HCT116 (cell line): ENCODE measurements around the gene CTBP1. TPM values are rescaled to one million over a fixed set of nuclear protein-coding genes. Genes with fewer than 3 reads are reported as not detected.

ENCODE experiments used
- ATAC-seq: fragments of 200-7000 bp; cut with Tn5 transposase; 2 replicates; pipeline ENCODE4 v1.9.1; 2020; ENCODE audit warnings: mild to moderate bottlenecking, moderate library complexity
- BruUV-seq: library from RNA; stranded (reverse); fragments of 400-500 nt; replicated peaks from 2 replicates; lab custom pipeline; 2021; lab: Mats Ljungman, UMichigan
- CTCF ChIA-PET: fragments of 300-600 bp; sonication (Branson Sonifier 250); formaldehyde crosslinking; loops from one replicate; lab custom pipeline; 2021; ENCODE audit warnings: antibody characterized with exemption; lab: Charles Lee
- POLR2A ChIA-PET: fragments of 300-600, 350-600 bp; sonication (Branson Sonifier 250); formaldehyde crosslinking; loops from one replicate; lab custom pipeline; 2021; ENCODE audit warnings: antibody characterized with exemption; lab: Charles Lee
- RAD21 ChIA-PET, 2 experiments: fragments of 300-600 bp; sonication (Branson Sonifier 250); formaldehyde crosslinking; loops; one replicate each; lab custom pipeline; 2023; ENCODE audit warnings: low total read pairs in 2 of 2; ENCODE audit not compliant: uncharacterized antibody in 2 of 2, unreplicated experiment in 2 of 2, low non-redundant PET in 1 of 2; lab: Charles Lee
- DNase-seq: peaks from one replicate; pipeline ENCODE4 v3.0.0-alpha.2; 2010; ENCODE audit warnings: low read depth, low spot score
- H2AFZ ChIP-seq: fragments of 200-600 bp; shearing (Covaris generic), sonication (generic); 2 replicates; pipeline ENCODE4 v1.6.1; 2017; ENCODE audit warnings: low read depth, mixed run types, mixed read lengths, antibody characterized with exemption, low read length; ENCODE audit not compliant: poor library complexity, severe bottlenecking
- H3K27ac ChIP-seq: 2 replicates; pipeline ENCODE4 v1.5.1; 2012; ENCODE audit warnings: low read depth, low read length
- H3K27me3 ChIP-seq: fragments of 200-600 bp; sonication (generic); 2 replicates; pipeline ENCODE4 v1.6.1; 2016; ENCODE audit warnings: mixed run types, low read length, mixed read lengths; ENCODE audit not compliant: insufficient read depth
- H3K36me3 ChIP-seq, 2 experiments: fragments of 200-500 bp in 1 of 2; fragments of 200-600 bp in 1 of 2; sonication (Bioruptor generic) in 1 of 2; sonication (generic) in 1 of 2; 2 replicates each; pipeline versions ENCODE4 v1.5.1 to v1.6.1; 2014 to 2016; ENCODE audit warnings: low read length in 2 of 2, inconsistent platforms in 1 of 2, mixed read lengths in 1 of 2, mixed run types in 1 of 2; ENCODE audit not compliant: insufficient read depth in 2 of 2, control insufficient read depth in 1 of 2
- H3K4me1 ChIP-seq, 2 experiments: fragments of 200-600 bp in 1 of 2; sonication (generic) in 1 of 2; 2 replicates each; pipeline versions ENCODE4 v1.5.1 to v1.6.1; 2012 to 2017; ENCODE audit warnings: low read length in 2 of 2, inconsistent platforms in 1 of 2, mild to moderate bottlenecking in 1 of 2, mixed read lengths in 1 of 2, mixed run types in 1 of 2, moderate library complexity in 1 of 2; ENCODE audit not compliant: insufficient read depth in 2 of 2, control insufficient read depth in 1 of 2
- H3K4me2 ChIP-seq: fragments of 200-600 bp; sonication (generic); 2 replicates; pipeline ENCODE4 v1.6.1; 2017; ENCODE audit warnings: mixed run types, low read length, mixed read lengths
- H3K4me3 ChIP-seq, 2 experiments: fragments of 200-600 bp in 1 of 2; sonication (generic) in 1 of 2; replicated peaks in 1 of 2; 2 replicates each; pipeline ENCODE4 v1.5.1; 2011 to 2016; ENCODE audit warnings: low read length in 2 of 2, control low read depth in 1 of 2, low read depth in 1 of 2, mild to moderate bottlenecking in 1 of 2, mixed read lengths in 1 of 2, mixed run types in 1 of 2
- H3K79me2 ChIP-seq: fragments of 200-600 bp; sonication (generic); 2 replicates; pipeline ENCODE4 v1.6.1; 2017; ENCODE audit warnings: mild to moderate bottlenecking, mixed run types, low read length, moderate library complexity, mixed read lengths; ENCODE audit not compliant: insufficient read depth
- H3K9ac ChIP-seq: fragments of 200-600 bp; sonication (generic); 2 replicates; pipeline ENCODE4 v1.6.1; 2016; ENCODE audit warnings: low read length, mixed read lengths
- H3K9me2 ChIP-seq: fragments of 200-600 bp; sonication (generic), shearing (Covaris generic); 2 replicates; pipeline ENCODE4 v1.6.1; 2017; ENCODE audit warnings: mixed run types, mild to moderate bottlenecking, moderate library complexity; ENCODE audit not compliant: insufficient read depth
- H3K9me3 ChIP-seq, 2 experiments: fragments of 200-500 bp in 1 of 2; fragments of 200-600 bp in 1 of 2; sonication (Bioruptor generic) in 1 of 2; sonication (generic) in 1 of 2; 2 replicates each; pipeline ENCODE4 v1.6.1; 2014 to 2017; ENCODE audit warnings: low read length in 2 of 2, mixed read lengths in 2 of 2, inconsistent platforms in 1 of 2, low read depth in 1 of 2, mild to moderate bottlenecking in 1 of 2, mixed run types in 1 of 2, moderate library complexity in 1 of 2; ENCODE audit not compliant: control insufficient read depth in 1 of 2, insufficient read depth in 1 of 2
- H4K20me1 ChIP-seq: fragments of 200-600 bp; sonication (generic), shearing (Covaris generic); 2 replicates; pipeline ENCODE4 v1.6.1; 2017; ENCODE audit warnings: mixed run types, mild to moderate bottlenecking, moderate library complexity; ENCODE audit not compliant: insufficient read depth
- CEBPB ChIP-seq: IDR thresholded peaks from 2 replicates; pipeline ENCODE4 v1.6.1; 2012; ENCODE audit warnings: low read depth
- CTCF ChIP-seq, 3 experiments: fragments of 200-600 bp in 1 of 3; sonication (generic) in 1 of 3; IDR thresholded peaks in 2 of 3; conservative IDR thresholded peaks in 1 of 3; 2 replicates each; pipeline ENCODE4 v1.5.1; 2012 to 2017; ENCODE audit warnings: low read depth in 2 of 3, low read length in 2 of 3, antibody characterized with exemption in 1 of 3, borderline replicate concordance in 1 of 3, control low read depth in 1 of 3, mild to moderate bottlenecking in 1 of 3, mixed read lengths in 1 of 3, mixed run types in 1 of 3, moderate library complexity in 1 of 3; ENCODE audit not compliant: insufficient read depth in 1 of 3
- EZH2 ChIP-seq: fragments of 200-600 bp; sonication (generic); IDR thresholded peaks from 2 replicates; pipeline ENCODE4 v1.6.1; 2017; ENCODE audit warnings: antibody characterized with exemption, mixed run types
- FOSL1 ChIP-seq: IDR thresholded peaks from 2 replicates; pipeline ENCODE4 v1.6.1; 2012; ENCODE audit warnings: low read depth
- RAD21 ChIP-seq: IDR thresholded peaks from 2 replicates; pipeline ENCODE4 v1.6.1; 2012; ENCODE audit warnings: low read depth, mild to moderate bottlenecking
- TCF7L2 ChIP-seq: IDR thresholded peaks from 2 replicates; pipeline ENCODE4 v1.7.0; 2011; ENCODE audit warnings: borderline replicate concordance, inconsistent platforms; ENCODE audit not compliant: insufficient read depth, insufficient read length; ENCODE audit errors: extremely low read depth
- ZBTB33 ChIP-seq: IDR thresholded peaks from 2 replicates; pipeline ENCODE4 v1.6.1; 2011; ENCODE audit warnings: mild to moderate bottlenecking, low read length, moderate library complexity; ENCODE audit not compliant: insufficient replicate concordance; ENCODE audit errors: extremely low read depth
- ZFX ChIP-seq: fragments of 450-650 bp; IDR thresholded peaks from 2 replicates; pipeline ENCODE4 v1.6.1; 2017
- intact Hi-C: fragments of 100-400 bp; cut with micrococcal nuclease; formaldehyde crosslinking; loops from 2 replicates; pipeline ENCODE4 v1.10.0; 2022
- total RNA-seq: library from RNA; stranded (reverse); gene quantifications from one replicate; pipeline ENCODE4 v1.2.1, GENCODE V29; 2021; ENCODE audit not compliant: unreplicated experiment

Gene CTBP1
- total RNA-seq, 1 experiment from 2014 or later: 175 TPM

- RAD21 ChIA-PET: no interaction called here
- no TSS peak for BruUV-seq
- POLR2A ChIA-PET: no interaction called here
Measured at GRCh38 chr4:1196421-1197183, 52.3 kb downstream of the CTBP1 start.

More at GRCh38 chr4:1196421-1197183, 52.3 kb downstream of the CTBP1 start:
- H3K4me2 ChIP-seq: no peak overlapping the region
- ATAC-seq (0 out of 2 replicates have a peak, but pooled peaks have one; percentile 21), DNase-seq (no peak)
- peaks cover 11 to 14% of the 10 kb centered on the region in 2 experiments for H3K4me1 ChIP-seq
- H3K79me2 ChIP-seq: no peaks in the 10 kb centered on the region
- no peaks in the 10 kb centered on the region for H3K9me2 ChIP-seq
- no peak overlapping the region for H2AFZ ChIP-seq
- no peak overlapping the region for H3K9ac ChIP-seq
- no peaks in the 10 kb centered on the region for H4K20me1 ChIP-seq
- H3K36me3 ChIP-seq: no peaks in the 10 kb centered on the region
- no peaks in the 10 kb centered on the region for H3K9me3 ChIP-seq
- TF ChIP-seq EZH2 (no peak), CEBPB (no peak), RAD21 (no peak), TCF7L2 (no peak), ZBTB33 (no peak), ZFX (no peak), CTCF (IDR thresholded peaks at IDR 0.05 in 2 of 3, conservative IDR thresholded peaks at IDR 0.05 in 1 of 3; ENCODE audit: borderline replicate concordance in 1 of 3, insufficient read depth in 1 of 3, low read depth in 2 of 3, low read length in 2 of 3) (no peak), FOSL1 (no peak)
- H3K27ac ChIP-seq: no peak overlapping the region
- CTCF ChIA-PET: no interaction called here
- no peak overlapping the region for H3K4me3 ChIP-seq
- no peaks in the 10 kb centered on the region for H3K27me3 ChIP-seq
- intact Hi-C loops: no loop called here
